Activated CD8-positive, alpha-beta T cell treated with anti-CD3 and anti-CD28 coated beads for 36 hours (primary cell): ENCODE measurements around the gene CHAC1. TPM values are rescaled to one million over a fixed set of nuclear protein-coding genes. Genes with fewer than 3 reads are reported as not detected.
A peak's percentile ranks its signal among the peaks of the same experiment; 100 is the strongest.

Experiments used
- ATAC-seq: fragments of 200-7000 bp; cut with Tn5 transposase; one replicate; pipeline ENCODE4 v1.10.0; 2021; ENCODE audit warnings: mild to moderate bottlenecking, moderate library complexity
- CTCF ChIA-PET: fragments of 350-600 bp; sonication (Branson Sonifier 250); formaldehyde crosslinking; loops from one replicate; lab custom pipeline; 2021; ENCODE audit warnings: antibody characterized with exemption; lab: Charles Lee
- POLR2A ChIA-PET: fragments of 350-600 bp; sonication (Branson Sonifier 250); formaldehyde crosslinking; loops from one replicate; lab custom pipeline; 2021; ENCODE audit warnings: antibody characterized with exemption; lab: Charles Lee
- DNase-seq: peaks from one replicate; pipeline ENCODE4 v3.0.0-alpha.2; 2020
- H3K27ac Mint-ChIP-seq: one replicate; pipeline ENCODE4 v1.8.0; 2021; ENCODE audit warnings: mild to moderate bottlenecking, mixed read lengths
- H3K27me3 Mint-ChIP-seq: one replicate; pipeline ENCODE4 v1.8.0; 2021; ENCODE audit warnings: mixed read lengths
- H3K36me3 Mint-ChIP-seq: one replicate; pipeline ENCODE4 v1.8.0; 2021; ENCODE audit warnings: low read depth, mixed read lengths
- H3K4me1 Mint-ChIP-seq: one replicate; pipeline ENCODE4 v1.8.0; 2021; ENCODE audit warnings: low read depth, mixed read lengths
- H3K4me3 Mint-ChIP-seq: one replicate; pipeline ENCODE4 v1.8.0; 2021; ENCODE audit warnings: mild to moderate bottlenecking, moderate library complexity, mixed read lengths
- H3K9me3 Mint-ChIP-seq: one replicate; pipeline ENCODE4 v1.8.0; 2021; ENCODE audit warnings: mixed read lengths
- CTCF ChIP-seq: fragments of 200-600 bp; IDR thresholded peaks from one replicate; pipeline ENCODE4 v1.8.0; 2022; ENCODE audit warnings: antibody characterized with exemption, mild to moderate bottlenecking
- intact Hi-C: fragments of 100-400 bp; cut with micrococcal nuclease; formaldehyde crosslinking; loops from one replicate; pipeline ENCODE4 v1.10.0; 2022
- total RNA-seq, 2 experiments: library from RNA; stranded (reverse); gene quantifications; one replicate each; pipeline ENCODE4 v1.2.3, GENCODE V29; 2021

CHAC1 gene
- total RNA-seq, 2 experiments from 2014 or later: 21.9 to 22.6 TPM

- ChIA-PET POLR2A (interaction anchor here (0.8 to 5.5 kb wide), 6 partner anchors 12 to 290 kb away, joined by 3 to 67 read pairs (median 8); partner anchors contain the start of genes CHAC1, CHP1 and DLL4), CTCF (interaction anchor here (0.5 to 5.9 kb wide), 38 partner anchors 11 to 844 kb away, joined by 3 to 106 read pairs (median 4); partner anchors contain the start of genes CHAC1, CHP1, DLL4 and EXD1)
- Mint-ChIP-seq H3K4me3 (peak overlapping the region; percentile 46), H3K9me3 (no peaks in the 10 kb centered on the region), H3K36me3 (no peaks in the 10 kb centered on the region), H3K27ac (peak overlapping the region; percentile 18), H3K4me1 (peaks cover 32% of the 10 kb centered on the region), H3K27me3 (no peaks in the 10 kb centered on the region)
- ATAC-seq: no peak
- intact Hi-C loops: no loop called here
- TF ChIP-seq CTCF: no peak
- DNase-seq: no peak
Observed at GRCh38 chr15:40941068-40941527, 12.2 kb upstream of the CHAC1 start.

- peak; percentile 63 for TF ChIP-seq CTCF
- DNase-seq: peak; percentile 78
- H3K27ac Mint-ChIP-seq: peak overlapping the region; percentile 74
- no peaks in the 10 kb centered on the region for H3K27me3 Mint-ChIP-seq
- H3K9me3 Mint-ChIP-seq: no peaks in the 10 kb centered on the region
- CTCF ChIA-PET: interaction anchor here (0.5 to 5.9 kb wide), 44 partner anchors 12 to 844 kb away, joined by 3 to 106 read pairs (median 4); partner anchors contain the start of genes CHAC1, CHP1, DLL4 and EXD1
- peaks cover 34% of the 10 kb centered on the region for H3K4me1 Mint-ChIP-seq
- POLR2A ChIA-PET: interaction anchor here (0.8 to 5.5 kb wide), 12 partner anchors 12 to 289 kb away, joined by 3 to 67 read pairs (median 4); partner anchors contain the start of genes CHAC1, CHP1 and DLL4
- intact Hi-C loops: no loop called here
- no peaks in the 10 kb centered on the region for H3K36me3 Mint-ChIP-seq
- peak; percentile 81 for ATAC-seq
- H3K4me3 Mint-ChIP-seq: peak overlapping the region; percentile 79
Observed at GRCh38 chr15:40941528-40942336, 11.5 kb upstream of the CHAC1 start.

GRCh38 chr15:40942337-40942854 is 10.9 kb upstream of the CHAC1 start:
- Mint-ChIP-seq H3K4me3 (peak overlapping the region; percentile 79), H3K9me3 (no peaks in the 10 kb centered on the region), H3K4me1 (peaks cover 34% of the 10 kb centered on the region), H3K27me3 (no peaks in the 10 kb centered on the region), H3K36me3 (no peaks in the 10 kb centered on the region), H3K27ac (peak overlapping the region; percentile 74)
- CTCF ChIA-PET: interaction anchor here (0.6 to 5.9 kb wide), 28 partner anchors 11 to 538 kb away, joined by 3 to 106 read pairs (median 6); partner anchors contain the start of genes CHAC1, CHP1, DLL4 and EXD1
- TF ChIP-seq CTCF: no peak
- intact Hi-C loops: no loop called here
- DNase-seq: no peak
- no peak for ATAC-seq
- POLR2A ChIA-PET: interaction anchor here (0.9 to 5.5 kb wide), 10 partner anchors 11 to 71 kb away, joined by 3 to 67 read pairs (median 4); partner anchors contain the start of genes CHAC1 and DLL4

GRCh38 chr15:40942878-40943277 is 10.4 kb upstream of the CHAC1 start:
- ChIA-PET POLR2A (interaction anchor here (0.9 to 5.5 kb wide), 9 partner anchors 11 to 72 kb away, joined by 3 to 67 read pairs (median 4); partner anchors contain the start of genes CHAC1 and DLL4), CTCF (interaction anchor here (0.8 to 5.9 kb wide), 20 partner anchors 11 to 537 kb away, joined by 3 to 106 read pairs (median 7); partner anchors contain the start of genes CHAC1, CHP1, DLL4 and EXD1)
- Mint-ChIP-seq H3K9me3 (no peaks in the 10 kb centered on the region), H3K4me1 (peaks cover 34% of the 10 kb centered on the region), H3K36me3 (no peaks in the 10 kb centered on the region), H3K27me3 (no peaks in the 10 kb centered on the region), H3K27ac (peak overlapping the region; percentile 74), H3K4me3 (peak overlapping the region; percentile 79)
- DNase-seq (no peak), ATAC-seq (no peak)
- intact Hi-C loops: no loop called here
- no peak for TF ChIP-seq CTCF
